ENCODE results near the gene SLC2A6. TPM values are rescaled to one million over a fixed set of nuclear protein-coding genes. Genes with fewer than 3 reads are reported as not detected.
A peak's percentile ranks its signal among the peaks of the same experiment; 100 is the strongest.

Gene SLC2A6
- total RNA-seq, 1 donor from 2014 or later = 2.6 TPM

DNA sequence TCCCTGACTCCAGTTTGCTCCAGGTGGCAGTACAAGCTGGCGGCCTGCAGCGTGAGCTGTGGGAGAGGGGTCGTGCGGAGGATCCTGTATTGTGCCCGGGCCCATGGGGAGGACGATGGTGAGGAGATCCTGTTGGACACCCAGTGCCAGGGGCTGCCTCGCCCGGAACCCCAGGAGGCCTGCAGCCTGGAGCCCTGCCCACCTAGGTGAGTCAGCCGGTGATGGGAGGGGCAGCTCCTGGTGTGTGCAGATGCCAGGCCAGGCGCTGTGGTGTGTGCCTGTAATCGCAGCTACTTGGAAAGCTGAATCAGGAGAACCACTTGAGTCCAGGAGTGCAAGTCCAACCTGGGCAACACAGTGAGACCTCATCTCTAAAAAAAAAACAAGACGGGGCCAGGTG, 29.1 kb downstream of the SLC2A6 start:
- Histone ChIP-seq H3K4me3 (ENCODE audit: low read depth, low read length) (no peak overlapping the region), H3K36me3 (ENCODE audit: control insufficient read depth, insufficient read depth, low read length) (no peaks in the 10 kb centered on the region), H3K27me3 (ENCODE audit: control insufficient read depth, insufficient read depth, low read length) (peaks cover 2% of the 10 kb centered on the region)
- DNase-seq (ENCODE audit: low read depth) = peak; percentile 76
- no peak for TF ChIP-seq CTCF (IDR thresholded peaks at IDR 0.05; ENCODE audit: insufficient read depth, low read length, severe bottlenecking)
- no peak for FAIRE-seq

GRCh38 chr9:133448487-133448972, 30.4 kb downstream of the SLC2A6 start:
- H3K36me3 ChIP-seq (ENCODE audit: control insufficient read depth, insufficient read depth, low read length) = no peaks in the 10 kb centered on the region
- H3K4me3 ChIP-seq (ENCODE audit: low read depth, low read length) = no peak overlapping the region
- DNase-seq (ENCODE audit: low read depth) = no peak
- H3K27me3 ChIP-seq (ENCODE audit: control insufficient read depth, insufficient read depth, low read length) = peaks cover 3% of the 10 kb centered on the region
- TF ChIP-seq CTCF (IDR thresholded peaks at IDR 0.05; ENCODE audit: insufficient read depth, low read length, severe bottlenecking) = no peak
- no peak for FAIRE-seq

GRCh38 chr9:133445293-133445969, 33.5 kb downstream of the SLC2A6 start:
- no peaks in the 10 kb centered on the region for H3K36me3 ChIP-seq (ENCODE audit: control insufficient read depth, insufficient read depth, low read length)
- H3K27me3 ChIP-seq (ENCODE audit: control insufficient read depth, insufficient read depth, low read length) = peaks cover 3% of the 10 kb centered on the region
- DNase-seq (ENCODE audit: low read depth) = no peak
- no peak for TF ChIP-seq CTCF (IDR thresholded peaks at IDR 0.05; ENCODE audit: insufficient read depth, low read length, severe bottlenecking)
- no peak for FAIRE-seq
- H3K4me3 ChIP-seq (ENCODE audit: low read depth, low read length) = no peak overlapping the region

DNA sequence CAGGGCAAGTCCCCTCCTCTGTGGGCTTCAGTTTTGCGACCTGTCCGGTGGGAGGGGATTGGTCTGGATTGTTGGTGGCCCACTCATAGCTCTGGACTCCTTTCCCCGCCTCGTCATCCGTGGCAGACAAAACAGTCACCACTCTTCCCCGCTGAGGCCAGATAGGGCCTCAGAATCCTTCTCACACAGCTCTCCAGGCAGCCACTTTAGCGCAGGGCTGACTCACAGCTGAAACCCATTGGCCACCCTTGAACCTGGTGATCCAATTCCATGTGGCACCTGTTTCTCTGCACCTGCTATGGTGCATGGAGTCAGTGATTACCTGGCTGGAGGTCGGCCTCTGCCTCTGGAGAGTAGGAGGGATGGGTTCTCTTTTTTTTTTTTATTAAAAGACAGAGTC, 34.9 kb downstream of the SLC2A6 start:
- Histone ChIP-seq H3K4me3 (ENCODE audit: low read depth, low read length) (no peak overlapping the region), H3K36me3 (ENCODE audit: control insufficient read depth, insufficient read depth, low read length) (no peaks in the 10 kb centered on the region), H3K27me3 (ENCODE audit: control insufficient read depth, insufficient read depth, low read length) (peaks cover 3% of the 10 kb centered on the region)
- DNase-seq (ENCODE audit: low read depth) (peak; percentile 12), FAIRE-seq (no peak)
- TF ChIP-seq CTCF (IDR thresholded peaks at IDR 0.05; ENCODE audit: insufficient read depth, low read length, severe bottlenecking) = no peak

GRCh38 chr9:133443248-133443647, 35.7 kb downstream of the SLC2A6 start:
- no peak for FAIRE-seq
- no peak for DNase-seq (ENCODE audit: low read depth)
- H3K4me3 ChIP-seq (ENCODE audit: low read depth, low read length) = no peak overlapping the region
- no peaks in the 10 kb centered on the region for H3K36me3 ChIP-seq (ENCODE audit: control insufficient read depth, insufficient read depth, low read length)
- peaks cover 3% of the 10 kb centered on the region for H3K27me3 ChIP-seq (ENCODE audit: control insufficient read depth, insufficient read depth, low read length)
- TF ChIP-seq CTCF (IDR thresholded peaks at IDR 0.05; ENCODE audit: insufficient read depth, low read length, severe bottlenecking) = no peak

- FAIRE-seq (no peak), DNase-seq (ENCODE audit: low read depth) (no peak)
- no peak overlapping the region for H3K4me3 ChIP-seq (ENCODE audit: low read depth, low read length)
- TF ChIP-seq CTCF (IDR thresholded peaks at IDR 0.05; ENCODE audit: insufficient read depth, low read length, severe bottlenecking) = no peak
- no peaks in the 10 kb centered on the region for H3K36me3 ChIP-seq (ENCODE audit: control insufficient read depth, insufficient read depth, low read length)
- peaks cover 3% of the 10 kb centered on the region for H3K27me3 ChIP-seq (ENCODE audit: control insufficient read depth, insufficient read depth, low read length)
Measured at GRCh38 chr9:133441571-133441970, 37.3 kb downstream of the SLC2A6 start.
